D721Med (cell line): Measurements from ENCODE around the gene RAI1.

Experiments used
- DNase-seq: peaks from one replicate; pipeline ENCODE4 v3.0.0; 2011; ENCODE audit warnings: low spot score; ENCODE audit not compliant: insufficient read length
- FAIRE-seq: peaks from 2 replicates; lab custom pipeline; 2011; peaks lifted over from hg19 to GRCh38; lab: Jason Lieb, UNC
- CTCF ChIP-seq: IDR thresholded peaks from 2 replicates; pipeline ENCODE4 v1.5.1; 2012; ENCODE audit warnings: mild to moderate bottlenecking, control low read depth; ENCODE audit not compliant: insufficient read depth; ENCODE audit errors: missing control alignments

Gene RAI1

GRCh38 chr17:17666111-17666714, 15.0 kb upstream of the RAI1 start:
- FAIRE-seq (no peak), DNase-seq (no peak)
- no peak for TF ChIP-seq CTCF

GRCh38 chr17:17667231-17667630, 14.0 kb upstream of the RAI1 start:
- no peak for DNase-seq
- no peak for TF ChIP-seq CTCF
- no peak for FAIRE-seq

- no peak for DNase-seq
- FAIRE-seq = no peak
- no peak for TF ChIP-seq CTCF
These were observed 13.3 kb upstream of the RAI1 start for GRCh38 chr17:17667947-17668346.

- TF ChIP-seq CTCF = no peak
- FAIRE-seq (no peak), DNase-seq (no peak)
These were observed 12.9 kb upstream of the RAI1 start for GRCh38 chr17:17668358-17668757.

GRCh38 chr17:17668775-17669579, 12.3 kb upstream of the RAI1 start:
- FAIRE-seq = no peak
- no peak for DNase-seq
- TF ChIP-seq CTCF = no peak

- DNase-seq = no peak
These were observed 11.6 kb upstream of the RAI1 start for GRCh38 chr17:17669580-17670235.

More at GRCh38 chr17:17669580-17670235, 11.6 kb upstream of the RAI1 start:
- no peak for FAIRE-seq
- no peak for TF ChIP-seq CTCF
